DOHH2 (cell line): ENCODE results near the gene NUDT14.

ENCODE experiments used
- H3F3A ChIP-seq: fragments of 200-600 bp; sonication (generic), shearing (Covaris generic); 2 replicates; pipeline ENCODE4 v1.6.0; 2016; ENCODE audit warnings: antibody characterized with exemption, mild to moderate bottlenecking; ENCODE audit not compliant: control insufficient read depth, insufficient read depth
- H3K27ac ChIP-seq: fragments of 200-600 bp; sonication (generic); 2 replicates; pipeline ENCODE4 v1.5.1; 2014; ENCODE audit warnings: low read depth, mild to moderate bottlenecking, low read length, moderate library complexity
- H3K27me3 ChIP-seq: fragments of 200-600 bp; sonication (generic); 2 replicates; pipeline ENCODE4 v1.6.1; 2014; ENCODE audit warnings: mild to moderate bottlenecking, low read length, mixed read lengths; ENCODE audit not compliant: control insufficient read depth
- H3K36me3 ChIP-seq: fragments of 200-600 bp; sonication (generic); 2 replicates; pipeline ENCODE4 v1.6.1; 2014; ENCODE audit warnings: mild to moderate bottlenecking, low read length, moderate library complexity, mixed read lengths; ENCODE audit not compliant: control insufficient read depth
- H3K4me1 ChIP-seq: fragments of 200-600 bp; sonication (generic); 2 replicates; pipeline ENCODE4 v1.6.1; 2014; ENCODE audit warnings: mild to moderate bottlenecking, low read length, mixed read lengths; ENCODE audit not compliant: control insufficient read depth
- H3K4me2 ChIP-seq: fragments of 200-600 bp; sonication (generic); 2 replicates; pipeline ENCODE4 v1.6.0; 2014; ENCODE audit warnings: mild to moderate bottlenecking, low read length, moderate library complexity
- H3K4me3 ChIP-seq: fragments of 200-600 bp; sonication (generic); 2 replicates; pipeline ENCODE4 v1.5.1; 2014; ENCODE audit warnings: mild to moderate bottlenecking, low read length, mixed read lengths
- H3K79me2 ChIP-seq: fragments of 200-600 bp; sonication (generic); 2 replicates; pipeline ENCODE4 v1.6.1; 2014; ENCODE audit warnings: mild to moderate bottlenecking, low read length, mixed read lengths; ENCODE audit not compliant: control insufficient read depth
- H3K9me2 ChIP-seq: fragments of 200-600 bp; sonication (generic); replicated peaks from 2 replicates; pipeline ENCODE4 v1.6.1; 2014; ENCODE audit warnings: mild to moderate bottlenecking, low read length, mixed read lengths; ENCODE audit not compliant: control insufficient read depth
- H3K9me3 ChIP-seq: fragments of 200-600 bp; sonication (generic); 2 replicates; pipeline ENCODE4 v1.6.1; 2014; ENCODE audit warnings: antibody characterized with exemption, low read length, mixed read lengths; ENCODE audit not compliant: control insufficient read depth, insufficient read depth
- H4K20me1 ChIP-seq: fragments of 200-600 bp; sonication (generic); 2 replicates; pipeline ENCODE4 v1.6.0; 2014; ENCODE audit warnings: low read depth, mild to moderate bottlenecking, antibody characterized with exemption, low read length, moderate library complexity; ENCODE audit not compliant: control insufficient read depth, insufficient read depth
- CTCF ChIP-seq: fragments of 200-600 bp; sonication (generic); IDR thresholded peaks from one replicate; pipeline ENCODE4 v1.5.1; 2014; ENCODE audit warnings: antibody characterized with exemption, mild to moderate bottlenecking, low read depth, low read length; ENCODE audit not compliant: poor library complexity, severe bottlenecking
- EZH2phosphoT487 ChIP-seq: fragments of 200-600 bp; sonication (generic); IDR thresholded peaks from 2 replicates; pipeline ENCODE4 v1.6.1; 2017; ENCODE audit warnings: borderline replicate concordance, mild to moderate bottlenecking, antibody characterized with exemption, low read length, moderate library complexity, mixed read lengths

Gene NUDT14

GRCh38 chr14:105185001-105185400 lies 3.9 kb upstream of the NUDT14 start:
- no peak overlapping the region for H3K27ac ChIP-seq
- peaks cover 5% of the 10 kb centered on the region; the same call in 1 of the 2 replicates for H3K9me3 ChIP-seq
- H3K36me3 ChIP-seq = no peaks in the 10 kb centered on the region
- no peak overlapping the region for H3K4me2 ChIP-seq
- peaks cover 39% of the 10 kb centered on the region for H3K27me3 ChIP-seq
- no peaks in the 10 kb centered on the region for H3K9me2 ChIP-seq
- no peaks in the 10 kb centered on the region for H3F3A ChIP-seq
- H3K79me2 ChIP-seq = no peaks in the 10 kb centered on the region
- no peak for TF ChIP-seq EZH2phosphoT487
- TF ChIP-seq CTCF = no peak
- peaks cover 11% of the 10 kb centered on the region for H3K4me1 ChIP-seq
- no peak overlapping the region for H3K4me3 ChIP-seq
- no peaks in the 10 kb centered on the region; the same call in 1 of the 2 replicates for H4K20me1 ChIP-seq

GRCh38 chr14:105184461-105184860 lies 3.3 kb upstream of the NUDT14 start:
- peaks cover 5% of the 10 kb centered on the region; the same call in 1 of the 2 replicates for H3K9me3 ChIP-seq
- no peaks in the 10 kb centered on the region for H3F3A ChIP-seq
- H3K4me3 ChIP-seq = no peak overlapping the region
- H4K20me1 ChIP-seq = no peaks in the 10 kb centered on the region; the same call in 1 of the 2 replicates
- TF ChIP-seq EZH2phosphoT487 (no peak), CTCF (no peak)
- H3K36me3 ChIP-seq = no peaks in the 10 kb centered on the region
- no peaks in the 10 kb centered on the region for H3K9me2 ChIP-seq
- peaks cover 44% of the 10 kb centered on the region for H3K27me3 ChIP-seq
- H3K4me1 ChIP-seq = peaks cover 12% of the 10 kb centered on the region
- H3K4me2 ChIP-seq = no peak overlapping the region
- H3K79me2 ChIP-seq = no peaks in the 10 kb centered on the region
- H3K27ac ChIP-seq = no peak overlapping the region

- peaks cover 12% of the 10 kb centered on the region for H3K4me1 ChIP-seq
- H3K79me2 ChIP-seq = no peaks in the 10 kb centered on the region
- H3K36me3 ChIP-seq = no peaks in the 10 kb centered on the region
- no peak overlapping the region for H3K4me3 ChIP-seq
- H3F3A ChIP-seq = no peaks in the 10 kb centered on the region
- H3K9me2 ChIP-seq = no peaks in the 10 kb centered on the region
- TF ChIP-seq CTCF (no peak), EZH2phosphoT487 (no peak)
- no peaks in the 10 kb centered on the region; the same call in 1 of the 2 replicates for H4K20me1 ChIP-seq
- H3K27me3 ChIP-seq = peaks cover 46% of the 10 kb centered on the region
- H3K27ac ChIP-seq = no peak overlapping the region
- H3K9me3 ChIP-seq = no peaks in the 10 kb centered on the region
- H3K4me2 ChIP-seq = no peak overlapping the region
Observed at GRCh38 chr14:105182296-105183020, 1.3 kb upstream of the NUDT14 start.
